Right atrium auricular region (tissue), 2 donors: Measurements from ENCODE around the gene CFAP410. TPM values are rescaled to one million over a fixed set of nuclear protein-coding genes. Genes with fewer than 3 reads are reported as not detected.
"Not testable (repeated sequence)": the region's sequence is repeated elsewhere in the genome, so short reads cannot be mapped to it uniquely, and the experiment has no call there.

ENCODE experiments used
- DNase-seq: peaks from one replicate; pipeline ENCODE4 v3.0.0-alpha.2; 2019; ENCODE audit warnings: low spot score
- H3K27ac ChIP-seq, 2 donors: fragments of 200-600 bp; sonication (generic); 1 replicate in 1 of 2; 2 replicates in 1 of 2; pipeline ENCODE4 v1.5.1; 2016 to 2019
- H3K27me3 ChIP-seq, 2 donors: fragments of 200-600 bp; sonication (generic); one replicate each; pipeline versions ENCODE4 v1.5.1 to v1.6.0; 2017 to 2019
- H3K36me3 ChIP-seq: fragments of 200-600 bp; sonication (generic); one replicate; pipeline ENCODE4 v1.5.1; 2016
- H3K4me1 ChIP-seq, 2 donors: fragments of 200-600 bp; sonication (generic); one replicate each; pipeline versions ENCODE4 v1.5.1 to v1.6.0; 2017 to 2019
- H3K4me3 ChIP-seq, 2 donors: fragments of 200-600 bp; sonication (generic); 1 replicate in 1 of 2; 2 replicates in 1 of 2; pipeline ENCODE4 v1.5.1; 2017 to 2019; ENCODE audit warnings: mild to moderate bottlenecking in 1 of 2, moderate library complexity in 1 of 2
- H3K9me3 ChIP-seq, 2 donors: fragments of 200-600 bp; sonication (generic); one replicate each; pipeline ENCODE4 v1.5.1; 2019
- total RNA-seq, 2 donors: library from RNA; depleted of rRNA; stranded (reverse); fragments of >200 nt; gene quantifications; one replicate each; pipeline ENCODE4 v1.1.0, GENCODE V29; 2016
- TF ChIP-seq, protein P1 (sequence below), 2 donors: fragments of 200-600 bp; sonication (generic); IDR thresholded peaks; one replicate each; pipeline ENCODE4 v1.5.1; 2019; ENCODE audit warnings: antibody characterized with exemption in 2 of 2

The CFAP410 gene
- total RNA-seq, 2 donors from 2014 or later: 21.4 to 23.2 TPM

DNA sequence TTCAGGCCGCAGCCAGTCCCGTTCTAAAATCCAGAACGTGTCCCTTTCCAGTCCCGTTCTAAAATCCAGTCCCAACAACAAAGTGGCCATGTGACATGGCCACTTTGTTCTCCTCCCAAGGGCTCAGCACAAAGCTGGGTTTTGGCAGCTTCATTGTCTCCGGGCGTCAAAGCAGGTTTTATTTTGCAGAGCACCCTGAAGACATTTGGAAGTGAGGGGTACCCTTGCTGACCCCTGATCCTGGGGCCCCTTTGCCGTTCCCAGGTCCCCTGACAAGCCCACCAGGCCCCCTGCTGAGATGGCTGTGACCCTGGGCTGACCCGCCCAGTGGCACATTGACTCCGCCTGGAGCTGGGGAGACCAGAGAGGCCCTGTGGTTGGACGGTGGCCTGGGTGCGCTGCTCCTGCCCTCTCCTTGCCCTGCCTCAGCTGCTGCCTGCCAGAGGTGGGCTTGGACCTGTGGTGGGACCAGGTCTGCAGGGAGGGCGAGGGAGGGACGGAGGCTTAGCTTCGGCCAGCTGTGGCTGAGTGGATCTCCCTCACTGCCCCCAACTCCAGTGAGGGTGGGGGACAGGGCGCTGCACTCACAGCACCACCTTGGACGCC, 35.1 kb downstream of the CFAP410 start:
- Histone ChIP-seq H3K27me3 (no peaks in the 10 kb centered on the region), H3K27ac (no peak overlapping the region), H3K36me3 (peaks cover 7% of the 10 kb centered on the region), H3K9me3 (no peaks in the 10 kb centered on the region), H3K4me1 (peaks cover 0 to 57% of the 10 kb centered on the region in 2 donors), H3K4me3 (no peak overlapping the region)
- DNase-seq: no peak
- TF ChIP-seq, protein P1, sequence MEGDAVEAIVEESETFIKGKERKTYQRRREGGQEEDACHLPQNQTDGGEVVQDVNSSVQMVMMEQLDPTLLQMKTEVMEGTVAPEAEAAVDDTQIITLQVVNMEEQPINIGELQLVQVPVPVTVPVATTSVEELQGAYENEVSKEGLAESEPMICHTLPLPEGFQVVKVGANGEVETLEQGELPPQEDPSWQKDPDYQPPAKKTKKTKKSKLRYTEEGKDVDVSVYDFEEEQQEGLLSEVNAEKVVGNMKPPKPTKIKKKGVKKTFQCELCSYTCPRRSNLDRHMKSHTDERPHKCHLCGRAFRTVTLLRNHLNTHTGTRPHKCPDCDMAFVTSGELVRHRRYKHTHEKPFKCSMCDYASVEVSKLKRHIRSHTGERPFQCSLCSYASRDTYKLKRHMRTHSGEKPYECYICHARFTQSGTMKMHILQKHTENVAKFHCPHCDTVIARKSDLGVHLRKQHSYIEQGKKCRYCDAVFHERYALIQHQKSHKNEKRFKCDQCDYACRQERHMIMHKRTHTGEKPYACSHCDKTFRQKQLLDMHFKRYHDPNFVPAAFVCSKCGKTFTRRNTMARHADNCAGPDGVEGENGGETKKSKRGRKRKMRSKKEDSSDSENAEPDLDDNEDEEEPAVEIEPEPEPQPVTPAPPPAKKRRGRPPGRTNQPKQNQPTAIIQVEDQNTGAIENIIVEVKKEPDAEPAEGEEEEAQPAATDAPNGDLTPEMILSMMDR (IDR thresholded peaks at IDR 0.05): no peak

DNA sequence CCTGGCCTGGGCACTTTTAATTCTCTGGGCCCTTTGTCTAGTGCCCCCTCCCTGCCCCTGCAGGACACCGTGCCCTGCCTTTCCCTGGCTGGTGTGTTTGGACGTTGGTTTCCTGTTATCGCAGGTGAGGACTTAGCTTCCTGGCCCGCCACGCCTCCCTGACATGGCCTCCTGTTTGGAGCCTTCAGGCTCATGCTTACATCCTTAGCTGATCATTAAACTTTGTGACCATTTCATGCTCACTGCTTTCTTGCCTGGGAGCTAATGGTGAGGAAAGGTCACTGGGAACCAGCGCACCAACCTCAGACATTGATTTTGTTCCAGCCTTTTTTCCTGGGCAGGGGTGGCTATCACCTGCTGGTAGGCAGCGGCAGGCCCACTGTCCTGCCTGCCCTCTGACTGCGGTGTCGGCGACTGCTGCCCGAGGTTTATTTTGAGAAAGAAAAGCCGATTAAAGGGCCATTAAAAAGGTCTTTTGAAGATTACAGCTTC, 35.7 kb downstream of the CFAP410 start:
- Histone ChIP-seq H3K4me3 (no peak overlapping the region), H3K4me1 (peaks cover 0 to 59% of the 10 kb centered on the region in 2 donors), H3K27me3 (no peaks in the 10 kb centered on the region), H3K9me3 (no peaks in the 10 kb centered on the region), H3K27ac (no peak overlapping the region), H3K36me3 (peaks cover 7% of the 10 kb centered on the region)
- no peak for DNase-seq
- TF ChIP-seq, protein P1 (IDR thresholded peaks at IDR 0.05): no peak

DNA sequence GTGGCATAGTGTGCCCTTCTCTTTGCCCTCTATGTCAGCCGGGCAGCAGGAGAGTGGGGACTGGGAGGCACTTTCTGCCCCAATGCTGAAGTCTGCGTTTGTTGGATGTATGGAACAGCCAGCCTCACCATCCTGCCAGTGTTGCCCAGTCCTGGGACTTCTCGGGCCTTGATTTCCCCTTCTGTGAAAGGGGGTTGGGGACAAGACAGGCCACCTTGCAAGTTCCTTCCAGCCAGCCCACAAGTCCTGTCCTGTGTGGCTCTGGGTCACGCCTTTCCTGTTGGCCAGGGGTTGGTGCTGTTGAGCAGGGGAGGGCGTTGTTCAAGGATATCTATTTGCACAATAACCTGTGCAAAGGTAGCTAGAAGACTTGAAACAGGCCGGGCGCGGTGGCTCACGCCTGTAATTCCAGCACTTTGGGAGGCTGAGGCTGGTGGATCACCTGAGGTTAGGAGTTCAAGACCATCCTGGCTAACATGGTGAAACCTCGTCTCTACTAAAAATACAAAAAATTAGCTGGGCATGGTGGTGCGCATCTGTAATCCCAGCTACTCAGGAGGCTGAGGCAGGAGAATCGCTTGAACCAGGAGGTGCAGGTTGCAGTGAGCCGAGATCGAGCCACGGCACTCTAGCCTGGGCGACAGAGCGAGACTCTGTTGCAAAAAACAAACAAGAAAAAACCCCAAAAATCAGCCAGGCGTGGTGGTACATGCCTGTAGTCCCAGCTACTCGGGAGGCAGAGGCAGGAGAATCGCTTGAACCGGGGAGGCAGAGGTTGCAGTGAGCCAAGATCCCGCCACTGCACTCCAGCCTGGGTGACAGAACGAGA, 36.4 kb downstream of the CFAP410 start:
- not testable (repeated sequence) for H3K27ac ChIP-seq, DNase-seq, H3K4me3 ChIP-seq, H3K9me3 ChIP-seq, H3K27me3 ChIP-seq, H3K36me3 ChIP-seq
- H3K4me1 ChIP-seq: peaks cover 0 to 63% of the 10 kb centered on the region in 2 donors

DNA sequence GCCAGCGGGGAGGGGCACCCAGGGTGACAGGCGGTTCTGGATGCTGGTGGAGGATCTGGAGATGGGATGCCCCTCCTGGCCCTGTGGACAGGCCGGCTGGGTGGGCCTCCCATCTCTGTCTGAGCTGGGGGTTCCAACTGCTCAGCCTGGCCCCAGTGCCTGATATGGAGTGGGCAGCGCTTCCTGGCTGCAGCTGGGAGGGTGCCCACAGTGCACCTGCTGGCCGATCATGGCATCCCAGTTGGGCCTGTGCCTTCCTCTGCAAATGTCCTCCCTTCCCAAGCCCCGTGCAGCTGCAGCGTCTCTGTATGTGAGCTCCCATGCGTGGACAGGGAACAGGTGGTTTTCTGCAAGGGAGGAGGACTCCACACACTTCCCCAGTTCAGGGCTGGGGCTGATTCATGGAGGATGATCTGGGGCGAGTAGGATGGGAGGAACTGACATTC, 37.2 kb downstream of the CFAP410 start:
- Histone ChIP-seq H3K36me3 (no peaks in the 10 kb centered on the region), H3K9me3 (no peaks in the 10 kb centered on the region), H3K4me3 (no peak overlapping the region), H3K4me1 (peaks cover 0 to 70% of the 10 kb centered on the region in 2 donors), H3K27me3 (no peaks in the 10 kb centered on the region), H3K27ac (no peak overlapping the region)
- TF ChIP-seq, protein P1 (IDR thresholded peaks at IDR 0.05): no peak
- no peak for DNase-seq

DNA sequence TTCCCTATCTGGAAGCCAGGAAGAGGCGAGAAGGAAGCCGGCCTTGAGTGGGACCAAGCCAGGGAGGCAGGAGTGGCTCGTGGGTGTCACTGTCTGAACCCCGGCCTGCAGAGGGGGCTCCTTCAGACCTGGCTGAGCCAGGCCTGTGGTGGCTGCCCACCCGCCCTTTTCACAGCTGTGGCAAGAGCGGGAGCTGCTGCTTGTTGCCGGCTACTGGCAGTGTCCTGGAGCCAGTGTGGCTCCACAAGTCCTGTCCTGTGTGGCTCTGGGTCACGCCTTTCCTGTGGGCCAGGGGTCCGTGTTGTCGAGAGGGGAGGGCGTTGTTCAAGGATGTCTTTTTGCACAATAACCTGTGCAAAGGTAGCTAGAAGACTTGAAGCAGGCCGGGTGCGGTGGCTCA, 38.0 kb downstream of the CFAP410 start:
- no peaks in the 10 kb centered on the region for H3K9me3 ChIP-seq
- no peak for DNase-seq
- no peaks in the 10 kb centered on the region for H3K27me3 ChIP-seq
- H3K4me1 ChIP-seq: peaks cover 0 to 70% of the 10 kb centered on the region in 2 donors
- H3K4me3 ChIP-seq: peak overlapping the region; percentile 71 to 82
- no peaks in the 10 kb centered on the region for H3K36me3 ChIP-seq
- H3K27ac ChIP-seq: peak overlapping the region; percentile 81 to 83
- TF ChIP-seq, protein P1 (IDR thresholded peaks at IDR 0.05): no peak

DNA sequence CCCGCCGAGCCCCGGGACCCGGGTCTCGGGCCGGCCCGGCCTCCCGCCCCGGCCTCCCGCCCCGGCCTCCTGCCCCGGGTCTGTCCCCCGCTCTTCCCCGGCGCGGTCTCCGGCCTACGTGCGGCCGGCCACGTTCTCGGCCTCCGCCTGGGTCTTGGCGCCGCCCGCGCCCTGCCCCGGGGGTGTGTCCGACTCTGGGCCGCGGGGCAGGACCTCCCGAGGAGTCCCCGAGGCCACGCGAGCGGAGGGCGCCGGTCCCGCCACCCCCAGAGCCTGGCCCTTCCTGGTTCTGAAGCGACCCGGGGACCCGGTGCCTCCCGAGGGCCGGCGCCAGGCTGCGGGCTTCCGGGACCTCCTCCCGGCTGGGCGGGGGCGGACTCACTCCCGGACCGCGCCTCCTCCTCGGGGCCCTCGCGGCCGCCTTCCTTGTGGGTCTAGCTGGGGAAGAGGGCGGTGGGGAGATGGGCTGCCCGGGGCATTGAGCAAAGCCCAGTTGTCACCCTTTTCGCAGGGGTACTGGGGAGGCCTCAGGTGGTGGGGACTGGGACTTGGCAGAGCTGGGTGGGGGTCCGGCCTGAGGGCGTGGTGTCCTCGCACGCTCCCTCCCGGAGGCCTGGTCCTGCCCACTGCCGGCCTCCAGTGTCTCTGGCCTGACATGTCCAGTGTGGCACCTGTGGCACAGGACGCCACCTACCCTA, 38.8 kb downstream of the CFAP410 start:
- Histone ChIP-seq H3K4me3 (peak overlapping the region; percentile 71 to 82), H3K27me3 (no peaks in the 10 kb centered on the region), H3K4me1 (peaks cover 0 to 64% of the 10 kb centered on the region in 2 donors), H3K9me3 (no peaks in the 10 kb centered on the region), H3K27ac (peak overlapping the region; percentile 81 to 83), H3K36me3 (no peaks in the 10 kb centered on the region)
- TF ChIP-seq, protein P1 (IDR thresholded peaks at IDR 0.05): no peak
- DNase-seq: peak; percentile 76
